Upper lobe of left lung (tissue), 4 donors: ENCODE data around the gene FOXP1.

Experiments used
- CTCF ChIP-seq, 6 experiments: fragments of 450-650 bp in 4 of 6; fragments of 200-600 bp in 2 of 6; sonication (generic) in 2 of 6; IDR thresholded peaks; one replicate each; pipeline ENCODE4 v1.5.1; 2016 to 2019; ENCODE audit warnings: antibody characterized with exemption in 6 of 6
- EP300 ChIP-seq, 4 donors: sonication (generic); formaldehyde crosslinking; IDR thresholded peaks; one replicate each; pipeline ENCODE4 v1.5.1; 2017; ENCODE audit warnings: antibody characterized with exemption in 4 of 4, control low read depth in 2 of 4
- POLR2AphosphoS5 ChIP-seq, 2 donors: sonication (generic); formaldehyde crosslinking; IDR thresholded peaks; one replicate each; pipeline ENCODE4 v1.5.1; 2017; ENCODE audit warnings: antibody characterized with exemption in 2 of 2

- no peak for TF ChIP-seq CTCF (IDR thresholded peaks at IDR 0.05)
- no peak for TF ChIP-seq POLR2AphosphoS5 (IDR thresholded peaks at IDR 0.05)
- no peak for TF ChIP-seq EP300 (IDR thresholded peaks at IDR 0.05)
These were observed 518.4 kb downstream of the FOXP1 start for GRCh38 chr3:71064956-71065763.
